HepG2 (cell line): ENCODE results near the gene MARCO. TPM values are rescaled to one million over a fixed set of nuclear protein-coding genes. Genes with fewer than 3 reads are reported as not detected.

Experiments used
- ATAC-seq: fragments of 200-7000 bp; cut with Tn5 transposase; 3 replicates; pipeline ENCODE4 v1.9.1; 2020; ENCODE audit warnings: mild to moderate bottlenecking, moderate library complexity
- BruUV-seq: library from RNA; stranded (reverse); fragments of 400-500 nt; replicated peaks from 2 replicates; lab custom pipeline; 2021; lab: Mats Ljungman, UMichigan
- CTCF ChIA-PET: fragments of 300-600 bp; formaldehyde crosslinking; extraction: SDS; loops from one replicate; lab custom pipeline; 2021; ENCODE audit warnings: low total read pairs, inconsistent platforms, low intra/inter-chr PET ratio; lab: Yijun Ruan, JAX
- POLR2A ChIA-PET: fragments of 350-600 bp; sonication (Branson Sonifier 250); formaldehyde crosslinking; loops from one replicate; lab custom pipeline; 2020; ENCODE audit warnings: antibody characterized with exemption, inconsistent platforms; lab: Yijun Ruan, JAX
- DNase-seq: peaks from one replicate; pipeline ENCODE4 v3.0.0-alpha.2; 2015; ENCODE audit warnings: low spot score
- FAIRE-seq: peaks from 3 replicates; lab custom pipeline; 2011; peaks lifted over from hg19 to GRCh38; lab: Jason Lieb, UNC
- H2AFZ ChIP-seq: one replicate; pipeline ENCODE4 v1.6.1; 2011; ENCODE audit warnings: low read length, inconsistent platforms
- H3K27ac ChIP-seq: fragments of 300-600 bp; 3 replicates; pipeline ENCODE4 v1.8.0; 2011; ENCODE audit warnings: mixed run types, mild to moderate bottlenecking, mixed read lengths, low read length, inconsistent platforms; ENCODE audit not compliant: insufficient read depth; ENCODE audit errors: extremely low read length
- H3K27me3 ChIP-seq, 2 experiments: fragments of 200-600 bp in 1 of 2; 2 replicates in 1 of 2; 3 replicates in 1 of 2; pipeline versions ENCODE4 v1.6.0 to v1.8.0; 2011; ENCODE audit warnings: low read length in 2 of 2, mild to moderate bottlenecking in 2 of 2, moderate library complexity in 2 of 2, inconsistent platforms in 1 of 2; ENCODE audit not compliant: insufficient read depth in 2 of 2, control insufficient read depth in 1 of 2
- H3K36me3 ChIP-seq, 2 experiments: fragments of 200-600 bp in 1 of 2; replicated peaks in 1 of 2; 2 replicates in 1 of 2; 3 replicates in 1 of 2; pipeline versions ENCODE4 v1.5.1 to v1.8.0; 2011; ENCODE audit warnings: low read length in 2 of 2, inconsistent platforms in 1 of 2; ENCODE audit not compliant: insufficient read depth in 2 of 2, control insufficient read depth in 1 of 2
- H3K4me1 ChIP-seq: 2 replicates; pipeline ENCODE4 v1.5.1; 2012; ENCODE audit warnings: low read length, inconsistent platforms; ENCODE audit not compliant: insufficient read depth
- H3K4me2 ChIP-seq: 2 replicates; pipeline ENCODE4 v1.6.0; 2011; ENCODE audit warnings: low read depth, low read length, inconsistent platforms
- H3K4me3 ChIP-seq, 3 experiments: fragments of 200-600 bp in 1 of 3; sonication (generic), shearing (Covaris generic) in 1 of 3; replicated peaks in 1 of 3; 2 replicates each; pipeline ENCODE4 v1.5.1; 2011 to 2016; ENCODE audit warnings: low read length in 3 of 3, inconsistent platforms in 2 of 3, low read depth in 2 of 3, mild to moderate bottlenecking in 2 of 3, control low read depth in 1 of 3, mixed read lengths in 1 of 3; ENCODE audit not compliant: insufficient read depth in 1 of 3
- H3K79me2 ChIP-seq: one replicate; pipeline ENCODE4 v1.6.1; 2011; ENCODE audit warnings: low read length, inconsistent platforms; ENCODE audit not compliant: insufficient read depth
- H3K9ac ChIP-seq: 2 replicates; pipeline ENCODE4 v1.6.0; 2011; ENCODE audit warnings: mild to moderate bottlenecking, low read depth, low read length, inconsistent platforms; ENCODE audit not compliant: insufficient read depth
- H3K9me3 ChIP-seq: 2 replicates; pipeline ENCODE4 v1.5.1; 2012; ENCODE audit warnings: mild to moderate bottlenecking, low read length
- H4K20me1 ChIP-seq: 2 replicates; pipeline ENCODE4 v1.6.0; 2011; ENCODE audit warnings: inconsistent platforms, mild to moderate bottlenecking, low read length, moderate library complexity; ENCODE audit not compliant: insufficient read depth
- ATF5 ChIP-seq: sonication (generic); formaldehyde crosslinking; IDR thresholded peaks from 2 replicates; pipeline ENCODE4 v1.4.0; 2020; ENCODE audit warnings: mild to moderate bottlenecking, low read depth, missing genetic modification reagents
- CREM ChIP-seq, 2 experiments: sonication (generic) in 1 of 2; formaldehyde crosslinking in 1 of 2; IDR thresholded peaks; 2 replicates each; pipeline versions ENCODE4 v1.4.0 to v1.6.1; 2016 to 2020; ENCODE audit warnings: antibody characterized with exemption in 1 of 2, mild to moderate bottlenecking in 1 of 2, missing genetic modification reagents in 1 of 2
- CSRNP2 ChIP-seq: sonication (generic); formaldehyde crosslinking; conservative IDR thresholded peaks from 2 replicates; pipeline ENCODE4 v1.8.0; 2022; ENCODE audit warnings: low read depth, missing genetic modification reagents
- ETV5 ChIP-seq: IDR thresholded peaks from 2 replicates; pipeline ENCODE4 v1.6.1; 2018; ENCODE audit warnings: missing biosample characterization, missing genetic modification reagents, inconsistent platforms, borderline replicate concordance
- FOXK2 ChIP-seq: fragments of 450-650 bp; IDR thresholded peaks from 2 replicates; pipeline ENCODE4 v1.6.1; 2016
- GFI1 ChIP-seq: sonication (generic); formaldehyde crosslinking; IDR thresholded peaks from 2 replicates; pipeline ENCODE4 v1.5.0; 2020; ENCODE audit warnings: missing genetic modification reagents, mild to moderate bottlenecking, borderline replicate concordance
- JUND ChIP-seq: sonication (generic); formaldehyde crosslinking; IDR thresholded peaks from 2 replicates; pipeline ENCODE4 v1.8.0; 2022; ENCODE audit warnings: mild to moderate bottlenecking, missing genetic modification reagents
- KLF15 ChIP-seq: sonication (generic); formaldehyde crosslinking; IDR thresholded peaks from 2 replicates; pipeline ENCODE4 v1.8.1; 2023; ENCODE audit warnings: borderline replicate concordance, mild to moderate bottlenecking, inconsistent platforms, missing genetic modification reagents, mixed read lengths
- NFAT5 ChIP-seq: sonication (generic); formaldehyde crosslinking; IDR thresholded peaks from 2 replicates; pipeline ENCODE4 v1.4.0; 2020; ENCODE audit warnings: missing genetic modification reagents
- ZBTB33 ChIP-seq: sonication (generic); formaldehyde crosslinking; IDR thresholded peaks from 2 replicates; pipeline ENCODE4 v1.4.0; 2020; ENCODE audit warnings: missing genetic modification reagents
- ZNF224 ChIP-seq: sonication (generic); formaldehyde crosslinking; IDR thresholded peaks from 2 replicates; pipeline ENCODE4 v1.5.0; 2020; ENCODE audit warnings: mild to moderate bottlenecking, missing genetic modification reagents
- ZNF496 ChIP-seq: sonication (generic); formaldehyde crosslinking; IDR thresholded peaks from 2 replicates; pipeline ENCODE4 v1.8.1; 2023; ENCODE audit warnings: mild to moderate bottlenecking, moderate library complexity, missing genetic modification reagents; ENCODE audit not compliant: insufficient replicate concordance
- WGBS: methylation state at CpG from one replicate; pipeline ENCODE4 v1.1.6; 2017; ENCODE audit warnings: low lambda C conversion rate; 5-methylcytosine and 5-hydroxymethylcytosine counted together
- in situ Hi-C: cut with HindIII; loops from 2 replicates; pipeline ENCODE4 v1.10.0; 2017; ENCODE audit warnings: low pct_unique_long_range_greater_than_20kb; ENCODE audit not compliant: extremely low pct_ligation_motif_present
- intact Hi-C: fragments of 100-400 bp; cut with micrococcal nuclease; formaldehyde crosslinking; loops from one replicate; pipeline ENCODE4 v1.10.0; 2022; ENCODE audit not compliant: unreplicated experiment
- polyA plus RNA-seq, 8 experiments: library from polyadenylated mRNA; depleted of rRNA in 3 of 8; stranded (reverse) in 7 of 8; unstranded in 1 of 8; fragments of >200 nt; fragmentation: Illumina TruSeq in 4 of 8; extraction: Trizol in 4 of 8; gene quantifications; 2 replicates each; pipeline versions ENCODE4 v1.2.1 to v1.2.3, GENCODE V29; 2011 to 2016; ENCODE audit warnings: low read depth in 4 of 8, missing spikeins in 1 of 8, mixed read lengths in 1 of 8; ENCODE audit not compliant: insufficient read depth in 1 of 8
- total RNA-seq, 5 experiments: library from RNA; depleted of rRNA; stranded (reverse); fragments of >200 nt; fragmentation: Illumina TruSeq; extraction: Trizol; gene quantifications; 2 replicates each; pipeline ENCODE4 v1.2.3, GENCODE V29; 2016; ENCODE audit warnings: low read depth in 1 of 5

The MARCO gene
- total and polyA plus RNA-seq, 2 of the 13 experiments (the other 11 are each of a cell fraction or from before 2014, with no cell fraction given), result not detected

DNA sequence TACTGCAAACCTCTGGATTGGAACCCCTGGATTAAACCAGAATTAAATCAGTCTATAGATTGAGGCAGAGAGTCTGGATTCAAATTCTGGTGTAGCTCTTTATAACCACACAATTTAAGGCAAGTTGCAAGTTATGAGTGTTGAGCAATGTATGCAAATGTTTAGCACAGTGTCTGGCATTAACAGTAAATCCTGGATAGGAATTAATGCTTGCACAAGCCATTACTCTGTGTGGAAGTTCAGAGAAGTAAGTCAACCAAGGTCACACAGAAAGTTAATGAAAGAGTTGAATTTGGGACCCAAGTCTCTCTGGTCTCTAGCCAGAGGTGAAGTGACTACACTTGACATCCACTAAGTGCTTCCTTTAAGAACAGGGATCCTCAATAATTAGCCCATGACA is 2.0 kb upstream of the MARCO start (continued):
- TF ChIP-seq ETV5 (CRISPR knock-in tag) (no peak), JUND (no peak)

DNA sequence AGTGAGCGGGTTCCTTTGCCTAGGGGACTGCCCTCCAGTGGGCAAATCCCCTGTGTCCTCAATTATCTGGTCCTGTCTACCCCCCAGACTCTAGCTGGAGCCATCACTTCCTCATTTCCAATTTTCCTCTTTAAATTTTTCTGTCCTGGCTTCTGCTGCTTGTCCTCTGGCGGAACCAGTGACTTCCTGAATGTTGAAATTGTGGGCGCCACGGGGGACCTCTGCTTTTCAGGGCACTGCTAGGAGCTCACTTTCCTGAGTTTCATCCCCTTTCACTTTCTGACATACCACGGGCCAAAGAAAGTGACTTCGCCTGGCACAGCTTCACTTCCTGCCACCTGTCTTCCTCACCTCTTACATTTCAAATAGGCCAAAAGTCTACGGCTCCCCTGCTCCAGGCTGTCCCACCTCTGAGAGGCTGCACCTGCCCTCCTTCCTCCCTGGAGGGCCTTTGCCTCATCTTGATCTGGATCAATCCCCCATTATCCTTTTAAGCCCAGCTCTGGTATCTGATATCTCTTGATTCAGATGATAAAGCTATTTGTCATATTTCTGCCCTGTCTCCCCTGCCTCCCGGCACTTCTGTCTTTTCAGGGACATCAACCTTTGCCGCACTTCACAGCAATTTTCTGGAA is 1.4 kb upstream of the MARCO start:
- FAIRE-seq (no peak), DNase-seq (no peak), ATAC-seq (no peak)
- ChIA-PET CTCF (no interaction called here), POLR2A (no interaction called here)
- no peaks in the 10 kb centered on the region for H3K9me3 ChIP-seq
- no peaks in the 10 kb centered on the region for H3K4me1 ChIP-seq
- intact Hi-C loops, result no loop called here
- H3K27me3 ChIP-seq, result no peaks in the 10 kb centered on the region
- H3K36me3 ChIP-seq, result no peaks in the 10 kb centered on the region
- H4K20me1 ChIP-seq, result no peaks in the 10 kb centered on the region
- H3K4me3 ChIP-seq, result no peak overlapping the region
- H3K79me2 ChIP-seq, result no peaks in the 10 kb centered on the region
- no TSS peak for BruUV-seq
- H3K9ac ChIP-seq, result no peak overlapping the region
- in situ Hi-C loops, result no loop called here
- H3K27ac ChIP-seq, result no peak overlapping the region
- H3K4me2 ChIP-seq, result no peak overlapping the region
- WGBS, result 39% methylated on average over 9 of the region's 9 CpGs
- no peak overlapping the region for H2AFZ ChIP-seq
- TF ChIP-seq FOXK2, result no peak
- no peak for TF ChIP-seq CSRNP2 (CRISPR knock-in tag)
- TF ChIP-seq NFAT5 (CRISPR knock-in tag), result no peak
- TF ChIP-seq CREM (IDR thresholded peaks at IDR 0.05), result no peak
- no peak for TF ChIP-seq CREM (CRISPR knock-in tag; IDR thresholded peaks at IDR 0.05)
- no peak for TF ChIP-seq ATF5
- TF ChIP-seq KLF15 (CRISPR knock-in tag), result no peak
- no peak for TF ChIP-seq ZNF496 (CRISPR knock-in tag)
- TF ChIP-seq ZNF224 (CRISPR knock-in tag), result no peak
- TF ChIP-seq GFI1, result no peak
- no peak for TF ChIP-seq ZBTB33 (CRISPR knock-in tag)
